H9 (cell line): ENCODE data around the gene KCNG1. TPM values are rescaled to one million over a fixed set of nuclear protein-coding genes. Genes with fewer than 3 reads are reported as not detected.

Experiments used
- DNase-seq: peaks from one replicate; pipeline ENCODE4 v3.0.0-alpha.2; 2017
- H2AFZ ChIP-seq: one replicate; pipeline ENCODE4 v1.6.1; 2013; ENCODE audit warnings: mild to moderate bottlenecking, low read length, control low read depth, moderate library complexity
- H2AK5ac ChIP-seq: 2 replicates; pipeline ENCODE4 v1.6.1; 2013; ENCODE audit warnings: low read length, control low read depth, mixed read lengths; ENCODE audit not compliant: insufficient read length
- H2BK120ac ChIP-seq: one replicate; pipeline ENCODE4 v1.6.1; 2013; ENCODE audit warnings: low read depth, mild to moderate bottlenecking, low read length, control low read depth, inconsistent platforms; ENCODE audit not compliant: poor library complexity, severe bottlenecking
- H2BK12ac ChIP-seq: 2 replicates; pipeline ENCODE4 v1.6.1; 2013; ENCODE audit warnings: low read length, control low read depth, mixed read lengths, low read depth; ENCODE audit not compliant: insufficient read length
- H2BK15ac ChIP-seq: 2 replicates; pipeline ENCODE4 v1.6.1; 2013; ENCODE audit warnings: low read depth, low read length, control low read depth
- H2BK20ac ChIP-seq: one replicate; pipeline ENCODE4 v1.6.1; 2013; ENCODE audit warnings: low read depth, mild to moderate bottlenecking, low read length, control low read depth, inconsistent platforms; ENCODE audit not compliant: poor library complexity, severe bottlenecking
- H2BK5ac ChIP-seq: 2 replicates; pipeline ENCODE4 v1.6.1; 2013; ENCODE audit warnings: low read length, control low read depth, mixed read lengths; ENCODE audit not compliant: insufficient read length
- H3K14ac ChIP-seq: 2 replicates; pipeline ENCODE4 v1.6.1; 2013; ENCODE audit warnings: low read length, control low read depth; ENCODE audit not compliant: insufficient read depth
- H3K18ac ChIP-seq: 2 replicates; pipeline ENCODE4 v1.6.1; 2013; ENCODE audit warnings: low read depth, mild to moderate bottlenecking, mixed read lengths, low read length, control low read depth; ENCODE audit not compliant: insufficient read length
- H3K23ac ChIP-seq: 2 replicates; pipeline ENCODE4 v1.6.1; 2013; ENCODE audit warnings: low read length, control low read depth, mixed read lengths, low read depth; ENCODE audit not compliant: insufficient read length
- H3K23me2 ChIP-seq: 2 replicates; pipeline ENCODE4 v1.6.1; 2013; ENCODE audit warnings: low read depth, mild to moderate bottlenecking, mixed read lengths, low read length, control low read depth; ENCODE audit not compliant: insufficient read length, poor library complexity, severe bottlenecking
- H3K27ac ChIP-seq: 2 replicates; pipeline ENCODE4 v1.5.1; 2013; ENCODE audit warnings: low read length, control low read depth, mixed read lengths, low read depth; ENCODE audit not compliant: insufficient read length
- H3K27me3 ChIP-seq: 2 replicates; pipeline ENCODE4 v1.6.1; 2013; ENCODE audit warnings: low read length, control low read depth, inconsistent platforms; ENCODE audit not compliant: insufficient read depth
- H3K4ac ChIP-seq: 2 replicates; pipeline ENCODE4 v1.6.1; 2013; ENCODE audit warnings: low read depth, mild to moderate bottlenecking, control low read depth, inconsistent platforms, low read length, moderate library complexity
- H3K4me1 ChIP-seq: 2 replicates; pipeline ENCODE4 v1.6.1; 2013; ENCODE audit warnings: low read length, control low read depth, inconsistent platforms; ENCODE audit not compliant: insufficient read depth
- H3K4me2 ChIP-seq: 2 replicates; pipeline ENCODE4 v1.6.1; 2013; ENCODE audit warnings: low read length, control low read depth, mixed read lengths; ENCODE audit not compliant: insufficient read length, insufficient read depth
- H3K56ac ChIP-seq: 2 replicates; pipeline ENCODE4 v1.6.1; 2013; ENCODE audit warnings: low read depth, mild to moderate bottlenecking, mixed read lengths, low read length, control low read depth; ENCODE audit not compliant: insufficient read length
- H3K79me1 ChIP-seq: 2 replicates; pipeline ENCODE4 v1.6.1; 2013; ENCODE audit warnings: low read depth, mild to moderate bottlenecking, moderate library complexity, low read length, control low read depth, inconsistent platforms; ENCODE audit not compliant: insufficient read depth, poor library complexity, severe bottlenecking
- H3K79me2 ChIP-seq: 2 replicates; pipeline ENCODE4 v1.6.1; 2013; ENCODE audit warnings: low read length, control low read depth, inconsistent platforms; ENCODE audit not compliant: insufficient read depth
- H3K9ac ChIP-seq: 2 replicates; pipeline ENCODE4 v1.6.1; 2013; ENCODE audit warnings: low read length, control low read depth, mixed read lengths; ENCODE audit not compliant: insufficient read length; ENCODE audit errors: extremely low read depth
- H3K9me3 ChIP-seq: one replicate; pipeline ENCODE4 v1.6.1; 2013; ENCODE audit warnings: low read depth, low read length, inconsistent platforms; ENCODE audit not compliant: control insufficient read depth
- H3T11ph ChIP-seq: one replicate; pipeline ENCODE4 v1.6.1; 2013; ENCODE audit warnings: mild to moderate bottlenecking, low read length, control low read depth, inconsistent platforms
- H4K20me1 ChIP-seq: one replicate; pipeline ENCODE4 v1.6.1; 2013; ENCODE audit not compliant: control insufficient read depth, insufficient read length, insufficient read depth
- H4K5ac ChIP-seq: 2 replicates; pipeline ENCODE4 v1.6.1; 2013; ENCODE audit warnings: low read depth, mild to moderate bottlenecking, mixed read lengths, low read length, control low read depth; ENCODE audit not compliant: insufficient read length
- H4K8ac ChIP-seq: replicated peaks from 2 replicates; pipeline ENCODE4 v1.6.1; 2013; ENCODE audit warnings: low read length, control low read depth, mixed read lengths, low read depth; ENCODE audit not compliant: insufficient read length
- H4K91ac ChIP-seq: 2 replicates; pipeline ENCODE4 v1.6.1; 2013; ENCODE audit warnings: low read depth, mild to moderate bottlenecking, moderate library complexity, mixed read lengths, low read length, control low read depth; ENCODE audit not compliant: insufficient read length
- H3K27ac Mint-ChIP-seq, 3 experiments: 2 replicates in 2 of 3; 3 replicates in 1 of 3; pipeline ENCODE4 v1.8.0; 2020 to 2021; ENCODE audit warnings: mixed read lengths in 3 of 3, mild to moderate bottlenecking in 1 of 3, moderate library complexity in 1 of 3
- H3K27me3 Mint-ChIP-seq: 2 replicates; pipeline ENCODE4 v1.8.0; 2021; ENCODE audit warnings: low read depth, mild to moderate bottlenecking, moderate library complexity, mixed read lengths
- H3K36me3 Mint-ChIP-seq, 3 experiments: 2 replicates in 2 of 3; 3 replicates in 1 of 3; pipeline ENCODE4 v1.8.0; 2020 to 2021; ENCODE audit warnings: low read depth in 3 of 3, mixed read lengths in 3 of 3; ENCODE audit not compliant: insufficient read depth in 1 of 3
- H3K4me1 Mint-ChIP-seq, 2 experiments: 2 replicates each; pipeline ENCODE4 v1.8.0; 2020; ENCODE audit warnings: mixed read lengths in 2 of 2
- H3K4me3 Mint-ChIP-seq, 2 experiments: 2 replicates in 1 of 2; 3 replicates in 1 of 2; pipeline ENCODE4 v1.8.0; 2020 to 2021; ENCODE audit warnings: mild to moderate bottlenecking in 2 of 2, mixed read lengths in 2 of 2, moderate library complexity in 1 of 2
- H3K9me3 Mint-ChIP-seq, 2 experiments: 2 replicates in 1 of 2; 3 replicates in 1 of 2; pipeline ENCODE4 v1.8.0; 2020; ENCODE audit warnings: mild to moderate bottlenecking in 2 of 2, mixed read lengths in 2 of 2, moderate library complexity in 1 of 2
- WGBS: extraction: QIAGEN DNeasy Blood & Tissue Kit; methylation state at CpG from one replicate; pipeline ENCODE4 v1.1.7; 2013; ENCODE audit warnings: missing lambda C conversion rate, low lambda C conversion rate, mixed read lengths; ENCODE audit not compliant: insufficient read length; ENCODE audit errors: extremely low coverage; 5-methylcytosine and 5-hydroxymethylcytosine counted together
- total RNA-seq: library from RNA; stranded (reverse); gene quantifications from 2 replicates; pipeline ENCODE4 v1.2.1, GENCODE V29; 2021
- TF ChIP-seq, protein P1 (sequence below): fragments of 200-600 bp; sonication (generic); conservative IDR thresholded peaks from 3 replicates; pipeline ENCODE4 v1.8.0; 2021; ENCODE audit warnings: antibody characterized with exemption, mild to moderate bottlenecking

The KCNG1 gene
- total RNA-seq, 1 experiment from 2014 or later = 13.2 TPM

DNA sequence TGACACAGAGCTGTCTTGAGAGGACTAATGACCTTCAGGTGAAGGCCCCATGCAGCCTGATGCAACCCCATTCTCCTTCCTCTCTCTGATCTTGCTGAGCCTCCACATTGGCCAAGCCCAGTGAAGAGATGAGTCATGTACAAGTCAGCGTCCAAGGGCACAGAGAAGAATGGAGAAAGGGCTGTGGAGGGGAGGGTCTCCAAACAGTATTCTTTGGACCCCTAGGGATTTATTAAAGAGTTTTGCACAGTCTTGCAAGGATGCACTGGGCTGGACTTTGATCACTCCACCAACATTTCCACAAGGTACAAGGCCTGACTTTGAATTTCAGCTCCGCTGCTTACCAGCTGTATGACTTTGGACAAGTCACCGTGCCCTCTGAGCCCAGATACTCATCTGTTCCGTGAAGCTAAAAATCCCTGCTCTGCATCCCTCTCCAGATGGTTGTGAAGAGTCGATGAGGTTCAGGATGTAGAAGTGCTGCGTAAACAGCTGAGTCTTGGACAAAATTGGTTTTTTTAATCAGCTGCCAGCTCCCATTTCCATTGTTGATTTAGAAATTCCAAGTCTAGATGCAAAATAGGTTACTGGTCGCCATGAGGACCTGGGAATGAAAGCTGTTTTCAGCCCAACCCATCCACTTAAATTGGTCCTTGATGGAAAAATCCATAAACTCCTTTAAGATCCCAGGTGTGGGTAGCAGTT, 14.1 kb upstream of the KCNG1 start:
- Histone ChIP-seq H2BK120ac (no peak overlapping the region), H2BK15ac (no peak overlapping the region), H3K79me2 (no peaks in the 10 kb centered on the region), H3T11ph (no peak overlapping the region), H3K56ac (no peak overlapping the region), H4K91ac (no peak overlapping the region), H3K14ac (no peak overlapping the region), H2AK5ac (no peak overlapping the region), H3K4me2 (no peak overlapping the region), H3K4me1 (no peaks in the 10 kb centered on the region), H2AFZ (no peak overlapping the region), H3K23ac (no peak overlapping the region), H2BK5ac (no peak overlapping the region), H4K5ac (no peak overlapping the region), H3K9ac (no peak overlapping the region), H3K23me2 (no peaks in the 10 kb centered on the region), H3K4ac (no peak overlapping the region), H4K8ac (no peak overlapping the region), H2BK12ac (no peak overlapping the region), H3K18ac (no peak overlapping the region), H3K27me3 (no peaks in the 10 kb centered on the region), H2BK20ac (no peak overlapping the region), H3K9me3 (no peaks in the 10 kb centered on the region), H4K20me1 (no peaks in the 10 kb centered on the region), H3K27ac (no peak overlapping the region), H3K79me1 (no peaks in the 10 kb centered on the region)
- Mint-ChIP-seq H3K27me3 (peaks cover 5% of the 10 kb centered on the region), H3K4me1 (peaks cover 5 to 8% of the 10 kb centered on the region in 2 experiments), H3K36me3 (peaks cover 0 to 4% (median 0%) of the 10 kb centered on the region in 3 experiments; a peak in 2 of 7 replicates), H3K27ac (no peak overlapping the region), H3K4me3 (no peak overlapping the region), H3K9me3 (peaks cover 5 to 6% of the 10 kb centered on the region in 2 experiments)
- no peak for DNase-seq
- TF ChIP-seq, protein P1, sequence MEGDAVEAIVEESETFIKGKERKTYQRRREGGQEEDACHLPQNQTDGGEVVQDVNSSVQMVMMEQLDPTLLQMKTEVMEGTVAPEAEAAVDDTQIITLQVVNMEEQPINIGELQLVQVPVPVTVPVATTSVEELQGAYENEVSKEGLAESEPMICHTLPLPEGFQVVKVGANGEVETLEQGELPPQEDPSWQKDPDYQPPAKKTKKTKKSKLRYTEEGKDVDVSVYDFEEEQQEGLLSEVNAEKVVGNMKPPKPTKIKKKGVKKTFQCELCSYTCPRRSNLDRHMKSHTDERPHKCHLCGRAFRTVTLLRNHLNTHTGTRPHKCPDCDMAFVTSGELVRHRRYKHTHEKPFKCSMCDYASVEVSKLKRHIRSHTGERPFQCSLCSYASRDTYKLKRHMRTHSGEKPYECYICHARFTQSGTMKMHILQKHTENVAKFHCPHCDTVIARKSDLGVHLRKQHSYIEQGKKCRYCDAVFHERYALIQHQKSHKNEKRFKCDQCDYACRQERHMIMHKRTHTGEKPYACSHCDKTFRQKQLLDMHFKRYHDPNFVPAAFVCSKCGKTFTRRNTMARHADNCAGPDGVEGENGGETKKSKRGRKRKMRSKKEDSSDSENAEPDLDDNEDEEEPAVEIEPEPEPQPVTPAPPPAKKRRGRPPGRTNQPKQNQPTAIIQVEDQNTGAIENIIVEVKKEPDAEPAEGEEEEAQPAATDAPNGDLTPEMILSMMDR = no peak
- no CpG with 5 or more reads among the region's 7 CpGs for WGBS
